ENCODE measurements around the gene GPC5.

Gene GPC5

DNA sequence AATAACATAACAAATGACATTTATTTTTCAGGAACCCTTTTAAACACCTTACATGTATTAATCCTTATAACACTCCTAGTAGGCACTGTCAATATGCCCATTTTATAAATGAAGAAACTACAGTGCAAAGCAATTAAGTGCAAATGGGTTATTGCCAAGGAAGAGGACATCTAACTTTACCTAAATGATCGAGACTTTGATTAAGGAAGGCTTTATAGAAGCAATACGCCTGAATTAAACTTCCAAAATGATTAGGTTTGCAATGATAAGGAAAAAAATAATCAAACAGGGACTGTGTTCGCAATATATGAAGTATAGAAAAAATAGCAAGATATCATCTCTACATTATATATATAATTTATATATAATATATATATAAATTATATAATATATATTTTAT, 1214.5 kb downstream of the GPC5 start:
- no peak overlapping the region for H3K27ac Mint-ChIP-seq
- ATAC-seq: no peak
- no peaks in the 10 kb centered on the region for H3K27me3 Mint-ChIP-seq
- H3K36me3 Mint-ChIP-seq: no peaks in the 10 kb centered on the region
- peaks cover 4% of the 10 kb centered on the region for H3K9me3 Mint-ChIP-seq
- no peak overlapping the region for H3K4me3 Mint-ChIP-seq
- H3K4me1 Mint-ChIP-seq: no peaks in the 10 kb centered on the region

DNA sequence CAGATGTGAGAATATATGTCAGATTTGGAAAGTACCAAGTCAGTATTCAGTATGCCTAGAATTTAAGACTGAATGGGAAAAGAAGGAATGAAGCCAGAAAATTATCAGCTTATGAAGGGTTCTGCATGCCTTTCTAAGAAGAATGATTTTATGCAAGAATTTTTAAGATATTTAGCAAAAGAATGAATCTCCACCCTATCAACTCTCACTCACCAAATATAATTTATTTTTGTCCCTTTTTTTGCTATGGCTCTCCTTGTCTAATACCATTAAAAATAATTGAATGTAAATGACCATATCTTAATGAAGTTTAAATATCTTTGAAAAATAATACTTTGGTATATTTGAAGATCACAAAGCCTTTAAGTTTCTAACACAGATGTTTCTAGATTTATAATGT, 1215.5 kb downstream of the GPC5 start:
- ATAC-seq: no peak
- no peaks in the 10 kb centered on the region for H3K4me1 Mint-ChIP-seq
- peaks cover 4% of the 10 kb centered on the region for H3K9me3 Mint-ChIP-seq
- no peak overlapping the region for H3K27ac Mint-ChIP-seq
- no peaks in the 10 kb centered on the region for H3K27me3 Mint-ChIP-seq
- no peaks in the 10 kb centered on the region for H3K36me3 Mint-ChIP-seq
- H3K4me3 Mint-ChIP-seq: no peak overlapping the region

DNA sequence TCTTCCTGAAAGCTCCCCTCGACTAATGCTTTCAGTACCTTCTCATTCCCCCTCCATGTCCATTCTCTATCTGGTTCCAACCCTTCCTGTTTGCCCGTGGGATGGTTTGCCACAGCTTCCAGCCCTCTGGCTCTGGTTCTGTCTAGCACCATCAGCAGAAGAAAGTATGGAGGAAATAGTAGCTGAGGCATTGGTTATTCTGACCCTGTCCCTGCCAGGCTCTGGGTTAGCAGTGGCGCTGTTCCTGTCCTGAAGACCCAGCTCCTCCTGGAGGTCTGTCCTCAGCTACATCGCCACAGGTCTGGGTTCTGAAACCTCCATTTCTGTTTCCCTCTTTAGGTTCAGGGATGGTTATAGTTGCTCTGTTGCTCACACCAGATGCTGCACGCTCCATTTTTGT, 1223.6 kb downstream of the GPC5 start:
- Mint-ChIP-seq H3K27me3 (no peaks in the 10 kb centered on the region), H3K9me3 (peaks cover 8% of the 10 kb centered on the region), H3K4me1 (no peaks in the 10 kb centered on the region), H3K36me3 (no peaks in the 10 kb centered on the region), H3K4me3 (no peak overlapping the region), H3K27ac (no peak overlapping the region)
- no peak for ATAC-seq

DNA sequence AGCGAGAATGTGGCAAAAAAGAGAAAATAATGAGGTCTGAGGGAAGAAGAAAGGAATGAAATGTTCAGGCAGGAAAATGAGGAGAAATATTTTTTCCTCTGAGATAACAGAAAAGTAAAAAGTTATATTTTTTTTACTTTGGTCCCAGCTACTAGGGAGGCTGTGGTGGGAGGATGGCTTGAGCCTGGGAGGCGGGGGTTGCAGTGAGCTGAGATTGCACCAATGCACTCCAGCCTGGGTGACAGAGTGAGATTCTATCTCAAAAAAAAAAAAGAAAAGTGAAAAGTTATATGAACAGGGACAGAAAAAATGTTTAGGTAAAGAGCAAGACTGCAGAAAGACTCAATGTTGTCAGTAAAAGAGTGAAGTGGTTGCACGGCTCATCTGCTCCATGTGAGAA, 1224.5 kb downstream of the GPC5 start:
- H3K27me3 Mint-ChIP-seq: no peaks in the 10 kb centered on the region
- H3K4me1 Mint-ChIP-seq: no peaks in the 10 kb centered on the region
- H3K9me3 Mint-ChIP-seq: peaks cover 4% of the 10 kb centered on the region
- ATAC-seq: no peak
- H3K4me3 Mint-ChIP-seq: no peak overlapping the region
- H3K36me3 Mint-ChIP-seq: no peaks in the 10 kb centered on the region
- H3K27ac Mint-ChIP-seq: no peak overlapping the region

DNA sequence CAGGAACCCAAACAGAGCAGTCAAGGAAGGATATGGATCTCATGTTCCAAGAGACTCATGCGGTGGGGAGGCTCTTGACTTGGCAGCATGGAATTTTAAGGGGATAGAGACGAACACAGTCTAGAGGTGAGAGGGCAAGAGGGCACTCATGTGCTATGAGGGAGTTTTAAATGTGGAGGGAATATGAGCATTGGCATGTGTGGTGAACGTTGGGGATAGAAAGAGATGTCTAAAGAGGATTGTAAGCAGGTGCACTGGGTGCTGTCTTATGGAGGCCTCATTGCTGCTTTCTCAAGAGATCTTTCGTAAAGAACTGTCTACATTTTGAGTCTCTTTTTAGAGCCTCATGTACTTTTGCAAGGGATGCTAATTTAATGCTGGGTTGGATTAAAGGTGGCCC, 1227.9 kb downstream of the GPC5 start:
- no peaks in the 10 kb centered on the region for H3K36me3 Mint-ChIP-seq

DNA sequence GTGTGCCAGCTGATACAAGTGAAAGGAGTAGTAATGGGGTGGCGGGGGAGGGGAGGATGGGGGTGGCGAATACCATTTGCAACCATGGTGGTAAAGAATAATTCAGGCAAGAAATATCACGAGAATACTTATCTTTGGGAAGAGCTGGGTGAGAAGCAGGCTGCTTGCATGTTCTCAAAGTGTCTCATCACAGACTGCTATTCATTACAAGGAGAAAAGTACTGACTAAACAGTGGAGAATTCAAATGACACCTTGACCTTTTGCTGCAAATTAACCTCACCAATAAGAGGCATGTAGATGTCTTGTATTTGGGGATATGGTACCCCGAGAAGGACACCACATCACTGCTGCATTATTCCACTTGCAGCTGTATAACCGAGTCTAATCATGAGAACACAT, 1242.5 kb downstream of the GPC5 start:
- Mint-ChIP-seq H3K36me3 (no peaks in the 10 kb centered on the region), H3K27ac (no peak overlapping the region), H3K27me3 (no peaks in the 10 kb centered on the region), H3K9me3 (peaks cover 10% of the 10 kb centered on the region), H3K4me3 (no peak overlapping the region), H3K4me1 (no peaks in the 10 kb centered on the region)
- ATAC-seq: no peak

More for the DNA sequence above, 1227.9 kb downstream of the GPC5 start:
- no peak for ATAC-seq
- H3K4me1 Mint-ChIP-seq: no peaks in the 10 kb centered on the region
- H3K27me3 Mint-ChIP-seq: no peaks in the 10 kb centered on the region
- no peak overlapping the region for H3K4me3 Mint-ChIP-seq
- no peak overlapping the region for H3K27ac Mint-ChIP-seq
- peaks cover 4% of the 10 kb centered on the region for H3K9me3 Mint-ChIP-seq

DNA sequence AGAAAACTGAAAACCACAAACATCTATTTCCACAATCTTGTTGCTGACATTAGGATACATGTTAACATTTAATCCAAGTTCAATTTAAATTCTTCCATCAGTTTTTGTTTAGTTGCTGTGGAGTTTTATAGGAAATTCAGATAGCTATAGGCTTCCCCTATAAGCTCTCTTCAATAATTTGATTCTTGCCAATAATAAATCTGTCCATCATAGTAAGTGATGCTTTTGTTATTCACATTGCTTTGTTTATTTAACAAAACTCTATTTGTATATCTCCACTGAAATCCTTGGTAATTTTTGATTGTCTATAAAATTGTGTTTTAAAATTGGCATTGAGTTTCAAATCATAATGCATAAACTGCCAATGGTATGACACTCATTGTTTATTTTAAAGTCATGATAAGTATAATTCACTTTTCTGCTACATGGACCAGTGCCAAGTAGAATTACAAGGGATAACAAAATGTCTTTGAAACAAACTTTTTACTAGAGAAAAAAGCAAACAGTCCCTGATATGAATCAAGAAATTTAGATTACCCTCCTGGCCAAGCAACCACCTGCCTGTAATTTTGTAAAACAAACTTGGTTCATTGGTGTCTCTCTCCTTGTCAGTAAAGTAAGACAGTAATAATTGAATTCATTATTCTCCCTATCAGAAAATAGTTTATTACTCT, 1250.9 kb downstream of the GPC5 start:
- no peak overlapping the region for H3K27ac Mint-ChIP-seq

DNA sequence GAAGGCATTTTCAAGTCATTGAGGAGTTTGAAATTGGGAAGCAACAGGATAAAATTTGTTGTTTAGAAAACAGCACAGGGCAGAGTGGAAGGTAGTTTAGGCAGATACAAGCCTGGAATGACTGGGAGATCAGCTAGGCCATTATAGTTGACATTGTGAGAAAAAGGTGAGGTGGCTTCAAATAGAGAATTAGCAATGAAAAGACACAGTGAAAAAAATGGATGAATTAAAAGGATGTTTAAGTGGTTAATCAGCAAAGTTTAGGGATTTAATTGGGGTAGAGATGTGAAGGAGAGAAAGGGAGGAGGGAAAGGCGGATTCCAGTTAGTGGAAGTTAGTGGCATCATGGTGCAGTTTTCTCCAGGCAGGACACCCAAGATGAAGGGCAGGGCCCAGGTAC, 1257.7 kb downstream of the GPC5 start:
- no peak for ATAC-seq
- H3K9me3 Mint-ChIP-seq: peaks cover 14% of the 10 kb centered on the region

More for the DNA sequence above, 1250.9 kb downstream of the GPC5 start:
- Mint-ChIP-seq H3K9me3 (peaks cover 8% of the 10 kb centered on the region), H3K36me3 (no peaks in the 10 kb centered on the region), H3K4me1 (no peaks in the 10 kb centered on the region), H3K4me3 (no peak overlapping the region), H3K27me3 (no peaks in the 10 kb centered on the region)
- no peak for ATAC-seq

DNA sequence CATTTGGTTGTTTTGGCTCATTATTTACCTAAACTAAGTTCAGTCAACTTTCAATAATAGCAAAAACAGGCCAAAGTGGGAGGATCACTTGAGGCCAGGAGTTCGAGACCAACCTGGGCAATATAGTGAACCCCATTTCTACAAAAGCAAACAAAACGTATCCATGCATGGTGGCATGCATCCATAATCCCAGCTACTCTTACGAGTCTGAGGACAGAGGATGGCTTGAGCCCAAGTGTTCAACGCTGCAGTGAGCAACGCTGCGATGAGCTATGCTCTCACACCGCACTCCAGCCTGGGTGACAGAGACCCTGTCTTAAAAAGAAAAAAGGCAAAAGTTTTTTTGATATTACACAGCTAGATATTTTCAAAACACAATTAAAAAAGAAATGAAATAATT, 1258.2 kb downstream of the GPC5 start:
- Mint-ChIP-seq H3K4me3 (no peak overlapping the region), H3K27ac (no peak overlapping the region), H3K4me1 (no peaks in the 10 kb centered on the region), H3K27me3 (no peaks in the 10 kb centered on the region), H3K36me3 (no peaks in the 10 kb centered on the region), H3K9me3 (peaks cover 11% of the 10 kb centered on the region)
- no peak for ATAC-seq

More for the DNA sequence above, 1257.7 kb downstream of the GPC5 start:
- H3K27me3 Mint-ChIP-seq: no peaks in the 10 kb centered on the region
- H3K36me3 Mint-ChIP-seq: no peaks in the 10 kb centered on the region
- H3K27ac Mint-ChIP-seq: no peak overlapping the region
- H3K4me3 Mint-ChIP-seq: no peak overlapping the region
- H3K4me1 Mint-ChIP-seq: no peaks in the 10 kb centered on the region

DNA sequence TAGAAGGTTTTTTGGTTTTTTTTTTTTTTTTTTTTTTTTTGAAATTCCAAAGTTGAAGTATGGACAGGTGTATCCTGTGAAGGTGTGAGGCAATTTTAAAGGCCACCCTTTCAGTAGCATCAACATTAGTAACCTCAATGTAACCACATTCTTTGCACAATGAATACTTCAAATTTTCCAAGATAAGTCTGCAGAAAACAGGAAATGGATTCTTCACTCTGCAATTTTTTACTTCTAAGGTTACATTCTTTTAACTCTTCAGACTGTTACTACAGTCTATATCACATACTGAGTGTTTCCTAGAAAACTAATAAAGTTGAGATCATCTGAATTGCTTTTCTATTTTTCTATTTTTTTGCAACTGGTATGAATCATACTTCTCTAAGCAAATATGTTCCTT, 1259.1 kb downstream of the GPC5 start:
- Mint-ChIP-seq H3K27ac (no peak overlapping the region), H3K36me3 (no peaks in the 10 kb centered on the region), H3K9me3 (peaks cover 17% of the 10 kb centered on the region), H3K27me3 (no peaks in the 10 kb centered on the region), H3K4me1 (no peaks in the 10 kb centered on the region), H3K4me3 (no peak overlapping the region)
- no peak for ATAC-seq

DNA sequence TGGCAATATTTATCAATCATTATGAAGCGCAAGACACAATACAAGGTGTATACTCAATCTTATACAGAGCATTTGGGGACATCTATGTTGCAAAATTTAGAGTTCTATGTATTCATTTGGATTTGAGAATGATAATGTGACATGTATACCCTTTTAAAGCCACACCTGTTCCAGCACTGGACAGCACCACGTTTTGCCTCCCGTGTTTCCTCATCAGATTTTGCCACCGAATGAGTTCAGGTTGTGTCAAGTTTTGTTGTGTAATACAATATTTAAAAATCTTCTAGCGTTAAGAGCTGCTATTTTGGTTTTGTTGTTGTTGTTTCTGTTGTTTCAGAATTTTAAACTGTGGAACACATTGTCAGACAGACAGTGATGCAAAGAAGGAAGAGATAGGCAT, 1259.9 kb downstream of the GPC5 start:
- Mint-ChIP-seq H3K4me1 (no peaks in the 10 kb centered on the region), H3K36me3 (no peaks in the 10 kb centered on the region), H3K27ac (no peak overlapping the region), H3K27me3 (no peaks in the 10 kb centered on the region), H3K4me3 (no peak overlapping the region), H3K9me3 (peaks cover 13% of the 10 kb centered on the region)
- ATAC-seq: no peak

DNA sequence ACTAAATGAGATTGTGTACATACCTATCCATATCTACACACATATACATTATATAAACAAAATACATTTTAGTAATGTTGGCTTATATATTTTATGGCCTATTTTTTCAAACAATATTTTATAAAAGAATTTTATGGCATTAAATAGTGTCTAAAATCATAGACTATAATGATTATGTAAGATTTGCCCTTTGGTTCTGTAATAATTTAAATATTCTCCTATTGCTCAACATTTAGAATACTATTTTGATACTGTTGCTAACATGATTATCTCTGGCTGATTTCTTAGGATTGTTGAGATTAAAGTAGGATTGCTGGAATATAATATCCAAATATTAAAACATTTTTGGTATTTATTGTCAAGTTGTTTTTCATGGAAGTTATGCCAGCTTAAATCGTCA, 1263.0 kb downstream of the GPC5 start:
- H3K27me3 Mint-ChIP-seq: no peaks in the 10 kb centered on the region
- no peaks in the 10 kb centered on the region for H3K4me1 Mint-ChIP-seq
- H3K4me3 Mint-ChIP-seq: no peak overlapping the region
- no peak for ATAC-seq
- H3K27ac Mint-ChIP-seq: no peak overlapping the region
- peaks cover 8% of the 10 kb centered on the region for H3K9me3 Mint-ChIP-seq
- H3K36me3 Mint-ChIP-seq: no peaks in the 10 kb centered on the region

DNA sequence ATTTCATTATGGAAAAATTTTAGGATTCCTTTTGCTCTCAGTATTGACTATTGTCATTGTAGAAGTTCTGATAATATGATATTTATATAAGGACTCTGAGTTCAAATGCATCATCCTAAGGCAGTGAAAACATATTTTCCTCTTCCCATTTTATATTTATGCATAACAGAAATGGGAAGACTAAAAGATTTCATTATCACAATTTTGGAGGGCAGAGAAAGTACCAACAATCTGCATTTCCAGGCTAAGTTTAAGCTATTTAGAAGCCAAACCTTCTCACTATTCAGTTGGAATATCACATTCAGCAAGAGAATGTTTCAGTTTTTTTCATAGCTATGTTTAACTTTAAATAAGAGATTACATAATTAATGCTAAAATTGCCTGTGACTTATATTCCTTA, 1269.7 kb downstream of the GPC5 start:
- peaks cover 13% of the 10 kb centered on the region for H3K9me3 Mint-ChIP-seq
- no peaks in the 10 kb centered on the region for H3K4me1 Mint-ChIP-seq
- no peak overlapping the region for H3K27ac Mint-ChIP-seq
- ATAC-seq: no peak
- no peaks in the 10 kb centered on the region for H3K27me3 Mint-ChIP-seq
- no peak overlapping the region for H3K4me3 Mint-ChIP-seq
- H3K36me3 Mint-ChIP-seq: no peaks in the 10 kb centered on the region

DNA sequence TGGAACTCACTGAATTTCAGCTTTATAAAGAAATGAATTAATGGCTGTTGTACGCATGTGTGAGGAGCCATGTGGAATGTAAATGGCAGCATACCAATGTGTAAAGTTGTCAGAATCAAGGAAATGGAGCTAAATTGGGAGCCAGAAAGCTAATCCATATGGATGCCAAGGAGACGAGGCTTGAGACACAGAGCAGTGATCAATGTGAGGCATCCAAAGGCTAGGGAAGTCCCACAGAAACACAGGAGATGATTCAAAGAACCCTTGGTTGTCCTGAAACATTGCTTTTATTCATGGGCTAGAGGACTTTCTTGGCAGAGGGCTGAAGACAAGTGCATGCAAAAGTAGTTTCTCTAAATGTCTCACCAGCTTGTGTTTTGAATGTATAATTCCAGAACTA, 1271.7 kb downstream of the GPC5 start:
- H3K27me3 Mint-ChIP-seq: no peaks in the 10 kb centered on the region

DNA sequence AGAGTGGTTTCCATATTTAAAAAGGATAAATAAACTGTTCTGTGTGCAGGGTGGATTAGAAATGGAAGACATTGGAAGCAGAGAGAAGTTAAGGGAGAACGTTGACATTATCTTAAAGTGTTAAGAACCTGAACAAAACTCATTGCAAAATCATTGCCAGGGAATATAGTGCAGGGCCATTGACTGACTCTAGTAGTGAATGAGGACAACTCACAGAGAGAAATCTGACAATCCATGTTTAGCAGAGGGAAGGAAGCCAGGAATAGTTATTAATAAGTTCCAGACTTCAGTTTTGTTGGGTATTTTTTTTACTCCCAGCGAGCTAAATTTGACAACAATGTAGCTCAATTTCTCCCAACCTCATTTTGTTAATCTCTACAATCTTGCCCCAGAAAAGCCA, 1273.4 kb downstream of the GPC5 start:
- H3K27ac Mint-ChIP-seq: no peak overlapping the region
- H3K9me3 Mint-ChIP-seq: peaks cover 13% of the 10 kb centered on the region
- no peaks in the 10 kb centered on the region for H3K27me3 Mint-ChIP-seq
- ATAC-seq: no peak
- no peak overlapping the region for H3K4me3 Mint-ChIP-seq
- no peaks in the 10 kb centered on the region for H3K36me3 Mint-ChIP-seq
- no peaks in the 10 kb centered on the region for H3K4me1 Mint-ChIP-seq

More for the DNA sequence above, 1271.7 kb downstream of the GPC5 start:
- no peaks in the 10 kb centered on the region for H3K4me1 Mint-ChIP-seq
- peaks cover 13% of the 10 kb centered on the region for H3K9me3 Mint-ChIP-seq
- H3K4me3 Mint-ChIP-seq: no peak overlapping the region
- no peak overlapping the region for H3K27ac Mint-ChIP-seq
- ATAC-seq: no peak
- H3K36me3 Mint-ChIP-seq: no peaks in the 10 kb centered on the region

DNA sequence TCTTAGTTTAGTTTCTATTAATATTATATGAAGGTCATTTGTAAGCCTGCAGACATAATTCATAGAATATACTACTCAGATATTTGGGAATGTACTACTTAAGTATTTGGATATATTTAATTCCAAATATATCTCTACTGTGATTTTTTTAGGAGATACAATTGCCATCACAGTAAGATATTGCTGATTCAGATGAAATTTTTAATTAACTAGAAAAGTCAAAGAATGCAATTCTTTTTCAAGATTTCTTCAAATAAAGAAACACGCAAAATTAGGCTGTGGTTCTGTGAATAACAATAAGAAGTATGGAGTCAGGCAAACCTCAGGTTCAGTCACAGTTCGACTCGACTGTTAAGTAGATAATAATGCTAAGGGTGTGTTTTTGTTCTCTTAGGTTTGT, 1277.8 kb downstream of the GPC5 start:
- Mint-ChIP-seq H3K27ac (no peak overlapping the region), H3K27me3 (no peaks in the 10 kb centered on the region), H3K36me3 (no peaks in the 10 kb centered on the region), H3K4me1 (no peaks in the 10 kb centered on the region), H3K4me3 (no peak overlapping the region), H3K9me3 (peaks cover 6% of the 10 kb centered on the region)
- no peak for ATAC-seq

DNA sequence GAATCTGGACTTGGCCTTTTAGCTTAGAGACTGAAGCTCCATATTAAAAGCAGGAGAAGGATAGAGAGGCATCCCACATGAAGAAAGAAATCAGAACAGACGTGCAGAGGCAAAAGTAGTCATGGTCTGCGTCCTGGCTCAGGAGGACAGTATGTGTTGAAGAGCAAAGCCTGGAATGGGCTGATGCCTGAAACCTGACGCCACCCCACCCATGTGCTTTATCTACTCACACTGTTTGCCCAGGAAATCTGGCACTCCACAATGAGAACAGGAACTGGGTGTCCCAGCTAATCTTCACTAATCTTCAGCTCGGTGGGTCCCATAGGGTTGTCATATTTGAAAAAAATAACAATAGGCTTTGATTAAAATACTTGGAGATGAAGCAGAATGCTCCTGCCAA, 1279.2 kb downstream of the GPC5 start:
- H3K27me3 Mint-ChIP-seq: no peaks in the 10 kb centered on the region
- H3K27ac Mint-ChIP-seq: no peak overlapping the region
- ATAC-seq: no peak
- no peak overlapping the region for H3K4me3 Mint-ChIP-seq
- peaks cover 10% of the 10 kb centered on the region for H3K9me3 Mint-ChIP-seq
- H3K4me1 Mint-ChIP-seq: no peaks in the 10 kb centered on the region
- H3K36me3 Mint-ChIP-seq: no peaks in the 10 kb centered on the region
